Fibroblast of peridontal ligament (primary cell): ENCODE results near the gene CREG1.

Experiments
- DNase-seq: peaks from one replicate; pipeline ENCODE4 v3.0.0-alpha.2; 2010; ENCODE audit errors: extremely low read depth

CREG1 gene

DNA sequence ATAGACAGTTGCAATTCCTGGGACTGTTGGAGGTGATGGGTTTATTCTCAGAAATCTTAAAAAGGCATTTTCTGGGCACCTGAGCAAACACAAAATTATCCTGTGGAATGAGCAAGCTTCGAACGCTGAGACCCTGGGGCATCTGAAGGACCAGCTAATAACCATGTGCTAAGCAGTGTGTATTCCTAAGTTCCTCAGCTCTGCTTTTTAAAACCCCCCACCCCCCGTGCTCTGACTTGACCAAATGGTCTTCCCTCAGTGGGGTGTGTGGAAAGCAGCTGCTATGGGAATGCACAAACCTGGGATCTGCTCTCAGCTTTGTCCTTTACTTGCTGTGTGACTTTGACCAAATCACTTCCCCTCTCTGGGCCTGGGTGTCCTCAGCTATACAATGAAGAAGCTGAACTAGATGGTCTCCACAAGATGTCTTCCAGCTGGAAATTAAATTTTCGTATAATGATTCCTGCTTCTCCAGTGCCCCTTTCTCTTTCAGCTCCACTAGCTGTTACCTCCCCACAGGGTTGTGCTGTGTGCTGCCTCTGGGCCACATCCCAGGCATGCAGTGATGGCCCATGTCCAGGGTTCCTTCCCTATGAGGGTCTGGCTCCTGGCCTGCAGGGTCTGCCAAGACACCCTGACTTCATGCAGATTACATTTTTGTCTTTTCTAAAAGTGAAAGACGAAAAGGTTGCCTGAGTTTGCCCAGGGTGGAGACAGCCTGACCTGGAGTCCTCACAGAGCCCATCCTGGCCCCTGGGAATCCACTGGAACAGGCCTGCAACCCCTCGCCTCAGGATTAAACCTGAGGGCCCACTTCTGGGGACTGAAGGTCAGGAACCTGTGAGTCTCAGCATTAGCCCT lies 20.4 kb downstream of the CREG1 start:
- DNase-seq, result no peak

DNA sequence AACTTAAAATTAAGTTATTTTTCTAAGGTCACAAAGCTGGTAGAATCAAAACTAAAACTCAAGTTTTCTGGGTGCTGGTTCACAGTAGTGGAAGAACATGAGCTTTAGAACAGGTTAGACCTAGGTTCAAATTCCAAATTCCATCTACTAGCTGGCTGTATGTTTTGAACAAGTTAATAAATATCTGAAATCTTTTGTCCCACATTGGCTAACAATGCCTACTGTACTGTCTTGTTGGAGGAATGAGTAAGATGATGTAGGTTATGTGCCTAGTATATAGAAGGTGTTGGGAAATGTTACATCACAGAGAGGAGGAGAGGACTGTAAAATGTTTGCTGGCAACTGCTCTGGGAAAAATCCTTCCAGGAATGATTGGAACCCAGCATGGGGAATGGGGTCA lies 21.2 kb downstream of the CREG1 start:
- no peak for DNase-seq

DNA sequence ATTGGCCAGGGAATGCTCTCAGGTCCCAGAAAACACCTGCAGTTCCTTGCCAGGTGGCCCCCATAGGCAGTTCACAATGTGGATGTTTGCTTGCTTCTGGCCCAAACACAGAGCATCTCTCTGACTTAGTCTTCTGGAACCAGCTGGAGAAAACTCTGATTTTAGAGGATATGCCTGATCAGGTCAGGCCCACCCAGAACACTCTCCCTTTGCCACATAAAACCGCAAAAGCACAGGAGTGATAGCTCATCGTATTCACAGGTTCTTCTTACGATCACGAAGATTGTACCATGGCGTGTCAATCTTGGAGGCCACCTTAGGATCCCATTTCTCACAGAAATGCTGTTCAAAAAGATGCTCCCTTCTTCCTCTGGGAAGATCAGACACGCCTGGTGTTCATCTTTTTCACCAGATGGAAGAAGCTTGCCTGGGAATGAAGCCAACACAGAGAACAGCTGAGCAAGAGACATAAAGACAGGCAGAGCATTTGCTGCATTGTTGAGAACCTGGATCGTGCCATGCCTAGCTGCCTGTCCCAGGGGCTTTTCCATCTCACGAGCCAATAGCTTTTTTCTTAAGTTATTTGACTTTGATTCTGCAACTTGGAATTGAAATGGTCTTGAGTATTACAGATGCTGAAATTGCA lies 23.6 kb downstream of the CREG1 start:
- peak; percentile 23 for DNase-seq

DNA sequence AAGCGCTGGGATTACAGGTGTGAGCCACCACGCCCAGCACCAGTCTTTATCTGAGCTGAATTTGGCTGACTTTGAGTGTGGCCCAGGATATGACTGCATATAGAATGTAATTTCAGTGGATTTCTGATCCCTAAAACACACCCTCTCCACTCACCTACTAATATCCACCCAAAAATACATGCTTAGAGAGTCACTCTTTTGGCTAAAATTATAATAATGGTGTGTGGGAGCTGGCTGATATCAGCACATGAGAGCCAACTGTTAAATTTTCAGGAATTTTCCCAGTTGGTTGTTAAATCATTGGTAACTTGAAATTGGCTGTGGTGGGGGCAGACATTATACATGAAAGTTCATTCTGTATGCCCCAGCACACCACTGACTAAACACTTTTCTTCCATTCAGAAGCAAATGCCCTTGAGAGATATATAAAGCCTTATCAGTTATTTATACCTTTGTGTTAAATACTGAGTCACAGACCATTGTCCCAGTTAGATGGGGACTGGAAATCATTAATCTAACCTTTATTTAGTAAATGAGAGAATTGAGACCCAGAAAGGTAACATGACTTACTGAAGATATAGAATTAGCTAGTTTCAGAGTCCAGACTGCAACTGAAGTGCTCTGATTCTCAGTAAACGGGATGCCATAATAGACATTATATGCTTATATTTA lies 25.4 kb downstream of the CREG1 start:
- no peak for DNase-seq

DNA sequence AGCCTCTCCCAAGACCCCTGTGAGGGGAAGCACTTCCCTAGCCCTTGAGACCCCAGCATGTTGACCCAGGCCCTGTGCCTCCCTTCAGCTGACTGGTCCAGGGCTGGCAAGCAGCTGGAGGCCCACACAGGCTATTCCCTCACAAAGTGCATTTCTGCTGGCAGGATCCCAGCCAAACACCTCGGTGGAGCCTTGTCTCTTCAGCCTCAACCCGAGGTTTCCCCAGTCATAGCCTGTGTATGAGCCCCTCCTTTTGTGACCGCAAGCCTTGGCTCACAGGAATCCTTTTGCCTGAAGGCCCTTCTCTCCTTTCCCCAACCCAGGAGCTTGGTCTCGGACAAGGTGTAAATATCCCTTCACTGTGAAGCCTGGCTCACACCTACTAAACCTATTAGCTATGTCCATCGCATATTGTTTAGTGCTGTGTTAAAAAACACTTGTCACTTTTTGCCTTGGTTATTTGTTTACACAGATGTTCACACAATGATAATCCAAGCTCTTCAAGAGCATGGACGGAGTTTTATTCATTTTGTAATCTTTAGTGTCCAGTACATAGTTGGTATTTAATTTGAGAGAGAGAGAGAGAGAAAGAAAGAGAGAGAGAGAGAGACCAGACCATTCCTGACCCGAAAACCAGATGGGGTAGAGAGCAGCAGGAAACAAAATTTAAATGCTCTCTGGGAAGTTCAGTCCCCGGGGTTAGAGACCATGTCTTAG lies 26.7 kb downstream of the CREG1 start:
- no peak for DNase-seq

DNA sequence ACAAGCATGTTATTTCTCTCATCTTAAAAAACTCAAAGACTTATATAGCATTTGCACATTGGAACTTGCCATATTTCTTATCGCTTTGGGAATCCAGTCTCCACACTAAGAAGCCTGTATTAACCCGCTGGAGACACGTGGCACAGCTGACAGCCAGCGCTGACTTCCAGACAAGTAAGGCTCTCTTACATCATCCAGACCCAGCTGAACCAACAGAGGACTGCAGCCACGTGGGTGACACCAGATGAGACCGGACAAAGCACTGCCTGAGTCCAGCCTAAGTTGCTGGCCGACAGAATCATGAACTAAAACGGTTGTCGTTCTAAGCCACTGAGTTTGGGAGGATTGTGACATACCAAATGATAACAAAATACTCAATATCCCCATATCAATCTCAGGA lies 28.9 kb downstream of the CREG1 start:
- no peak for DNase-seq

DNA sequence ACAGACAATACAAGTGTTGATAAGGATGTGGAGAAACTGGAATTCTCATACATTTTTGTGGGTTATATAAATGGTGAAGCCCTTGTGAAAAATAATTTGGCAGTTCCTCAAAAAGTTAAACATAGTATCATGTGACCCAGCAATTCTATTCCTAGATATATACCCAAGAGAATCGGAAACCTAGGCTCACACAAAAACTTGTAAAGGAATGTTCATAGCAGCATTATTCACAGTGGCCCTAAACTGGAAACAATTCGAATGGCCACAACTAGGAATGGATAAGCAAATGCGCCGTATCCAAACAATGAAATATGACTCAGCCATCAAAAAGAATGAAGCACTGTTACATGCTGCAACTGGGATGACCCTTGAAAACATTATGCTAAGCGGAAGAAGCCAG lies 31.3 kb downstream of the CREG1 start:
- DNase-seq, result no peak

DNA sequence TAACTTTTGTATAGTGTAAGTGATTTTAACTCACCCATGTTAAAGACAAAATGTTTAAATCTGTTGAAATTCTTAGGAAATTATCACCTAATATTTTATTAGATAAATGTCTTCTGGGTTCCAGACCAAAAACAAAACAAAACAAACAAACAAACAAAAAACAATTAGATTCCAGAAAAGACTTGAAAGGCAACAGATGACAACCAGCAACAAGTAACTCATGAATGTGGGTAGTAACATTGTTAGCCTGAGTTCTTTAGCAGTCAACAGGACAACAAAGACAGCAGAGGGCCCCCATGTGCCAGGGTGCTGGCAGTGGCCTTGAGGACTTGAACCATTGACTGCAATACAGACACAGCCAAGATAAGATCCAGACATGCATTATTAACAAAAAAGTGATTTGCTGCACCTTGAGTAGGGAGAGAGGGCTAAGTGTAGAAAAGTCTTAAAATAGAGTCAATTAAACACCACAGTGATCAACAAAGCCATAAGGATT lies 32.8 kb downstream of the CREG1 start:
- DNase-seq, result no peak

DNA sequence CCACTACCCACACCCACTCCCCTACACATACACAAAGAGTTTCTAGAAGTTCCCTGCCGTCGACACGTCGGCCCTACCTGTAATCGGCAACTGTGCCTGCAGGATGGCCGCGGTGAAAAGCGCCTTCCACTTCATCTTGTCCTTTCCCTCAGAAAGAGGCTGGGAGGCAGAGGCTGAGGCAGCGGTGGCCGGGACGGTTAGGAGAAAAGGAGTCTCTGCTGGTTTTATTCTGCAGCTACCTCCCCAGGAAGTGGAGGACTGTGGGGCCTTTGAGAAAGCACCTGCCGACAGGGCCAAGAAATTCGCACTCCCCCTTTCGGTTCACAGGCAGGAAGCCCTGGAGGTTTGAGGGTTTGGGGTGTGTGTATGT lies 35.2 kb downstream of the CREG1 start, which contains the start of gene CD247:
Gene CD247, minus strand, starts transcription at position 199 of the 370 bp plus-strand sequence. Its CDS starts 64 bp downstream, at position 135.
- DNase-seq, result no peak

DNA sequence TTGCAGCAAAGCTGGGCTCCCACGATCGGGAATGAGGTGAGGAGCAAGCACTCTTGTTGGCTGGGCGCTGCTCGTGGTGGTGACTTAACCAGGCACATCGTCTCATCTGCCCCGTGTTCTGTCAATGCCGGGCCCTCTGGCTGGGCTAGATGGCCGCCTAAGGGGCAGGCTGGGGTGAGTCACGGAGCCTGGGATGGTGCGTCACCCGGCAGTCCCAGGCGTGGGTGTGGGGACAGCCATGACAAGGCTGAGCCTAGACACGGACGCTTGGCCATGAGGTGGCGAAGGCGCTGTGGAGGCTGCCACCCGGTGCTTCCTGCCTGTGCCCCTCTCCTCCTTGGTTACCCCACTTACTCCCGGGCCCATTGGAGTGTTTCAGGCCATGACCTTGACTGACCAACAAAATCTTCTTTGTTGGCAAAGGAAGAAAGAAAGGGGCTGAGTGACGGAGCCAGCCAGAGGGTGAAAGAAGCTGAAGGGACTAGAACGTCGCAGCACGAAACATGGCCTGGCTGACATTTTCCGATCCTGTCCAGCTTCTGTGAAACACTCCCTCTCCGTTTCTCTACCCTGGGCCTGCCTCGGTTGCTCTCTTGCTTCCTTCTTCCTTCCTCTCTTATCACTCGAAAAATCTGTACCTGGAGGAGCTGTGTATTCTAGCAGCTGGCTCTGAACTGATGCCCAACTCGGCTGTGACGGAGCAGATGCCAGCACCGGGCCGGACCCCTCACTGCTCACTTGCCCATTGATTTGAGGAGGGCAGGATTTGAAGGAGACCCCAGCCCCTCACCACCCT lies 35.8 kb downstream of the CREG1 start:
- DNase-seq, result no peak

DNA sequence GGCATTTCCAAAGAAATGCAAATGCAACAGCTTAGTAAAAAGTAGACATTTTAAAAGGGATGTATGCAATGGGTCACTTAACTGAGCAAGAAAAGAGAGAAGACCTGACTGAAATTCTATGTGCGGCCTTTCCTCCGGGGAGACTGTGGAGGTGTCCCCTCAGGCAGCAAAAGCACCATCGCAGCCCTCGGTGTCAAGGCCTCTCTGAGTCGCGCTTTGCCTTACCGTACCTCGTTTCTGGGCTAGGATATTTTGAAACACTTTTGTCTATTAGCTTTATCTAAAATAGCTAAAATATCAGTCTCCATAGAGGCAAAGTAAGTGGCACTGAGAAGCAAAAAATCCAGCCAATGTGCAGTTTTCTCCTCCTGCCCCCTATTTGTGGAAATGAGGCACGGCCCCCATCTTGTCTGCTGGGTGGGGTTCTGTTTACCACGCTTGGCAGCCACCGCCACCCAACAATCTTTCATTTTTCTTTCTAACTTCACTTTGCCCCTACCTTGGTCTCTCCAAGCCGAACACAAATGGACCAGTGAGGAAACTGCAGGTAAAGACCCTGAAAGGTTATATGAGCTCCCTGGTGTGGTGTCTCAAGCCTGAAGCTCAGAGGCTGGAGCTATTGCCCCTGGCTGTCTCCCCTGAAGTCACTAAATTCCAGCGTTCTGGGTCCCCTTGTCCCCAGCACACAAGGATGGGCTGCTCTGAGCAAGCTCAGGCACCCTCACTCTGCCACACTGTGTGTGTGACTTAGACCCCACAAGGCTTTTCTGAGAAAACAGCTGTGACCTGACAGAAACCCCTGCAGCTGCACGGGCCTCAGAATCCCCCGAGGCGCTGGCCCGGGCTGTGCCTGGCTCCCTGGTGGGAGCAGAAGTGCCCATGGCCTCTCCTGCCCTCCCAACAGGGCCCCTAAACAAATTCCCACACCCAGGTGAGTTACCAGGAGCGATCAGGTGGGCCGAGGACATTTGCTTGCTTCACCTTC lies 36.9 kb downstream of the CREG1 start:
- no peak for DNase-seq

DNA sequence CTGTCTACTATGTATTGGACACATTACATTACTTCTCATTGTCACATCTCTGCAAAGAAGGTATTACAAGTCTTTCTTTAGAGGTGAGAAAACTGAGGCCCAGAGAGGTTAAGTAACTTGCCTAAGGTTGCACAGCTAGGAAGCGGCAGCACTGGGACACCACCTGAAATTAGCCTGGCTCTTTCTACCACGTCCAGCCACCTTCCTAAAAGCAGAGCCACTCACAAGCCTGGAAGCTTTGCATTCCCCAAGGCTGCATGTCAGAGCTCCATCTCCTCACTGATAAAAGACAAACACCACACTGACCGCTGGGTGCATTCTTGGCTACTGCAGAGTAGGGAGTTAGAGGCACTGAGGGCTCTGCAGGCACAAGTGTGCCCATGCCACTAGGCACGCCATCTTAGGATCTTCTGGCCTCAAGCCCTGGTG lies 37.7 kb downstream of the CREG1 start:
- DNase-seq, result no peak

DNA sequence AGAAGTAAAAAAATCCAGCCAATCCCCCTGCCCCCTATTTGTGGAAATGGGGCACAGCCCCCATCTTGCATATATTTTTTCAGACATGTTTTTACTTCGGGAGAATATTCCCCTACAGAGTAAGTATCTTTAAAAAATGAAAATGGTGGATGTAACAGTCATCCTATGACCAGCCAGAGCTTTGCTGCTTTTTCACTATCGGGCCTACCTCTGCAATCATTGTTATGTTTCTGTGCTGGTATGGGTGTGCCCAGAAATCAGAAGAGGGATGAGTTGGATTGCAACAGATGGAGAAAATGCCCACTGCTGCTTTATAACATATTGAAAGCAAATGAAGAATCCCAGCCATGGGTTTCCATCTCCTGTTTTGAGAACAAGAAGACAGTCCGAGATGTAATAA lies 38.1 kb downstream of the CREG1 start:
- DNase-seq, result no peak

DNA sequence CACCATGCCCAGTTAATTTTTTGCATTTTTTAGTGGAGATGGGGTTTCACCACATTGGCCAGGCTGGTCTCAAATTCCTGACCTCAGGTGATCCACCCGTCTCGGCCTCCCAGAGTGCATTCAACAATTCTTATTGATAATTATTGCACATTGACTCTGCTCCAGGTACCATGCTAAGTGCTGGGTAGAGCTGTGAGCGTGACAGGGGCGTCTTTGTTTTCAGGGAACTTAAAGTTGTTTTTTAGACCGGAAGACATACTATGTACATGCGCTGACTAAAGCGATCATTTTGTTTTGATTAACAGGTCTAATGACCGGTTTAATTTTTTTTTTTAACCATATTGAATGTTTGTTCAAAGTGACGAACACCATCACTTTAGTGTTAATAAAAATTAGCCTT lies 39.3 kb downstream of the CREG1 start:
- no peak for DNase-seq

DNA sequence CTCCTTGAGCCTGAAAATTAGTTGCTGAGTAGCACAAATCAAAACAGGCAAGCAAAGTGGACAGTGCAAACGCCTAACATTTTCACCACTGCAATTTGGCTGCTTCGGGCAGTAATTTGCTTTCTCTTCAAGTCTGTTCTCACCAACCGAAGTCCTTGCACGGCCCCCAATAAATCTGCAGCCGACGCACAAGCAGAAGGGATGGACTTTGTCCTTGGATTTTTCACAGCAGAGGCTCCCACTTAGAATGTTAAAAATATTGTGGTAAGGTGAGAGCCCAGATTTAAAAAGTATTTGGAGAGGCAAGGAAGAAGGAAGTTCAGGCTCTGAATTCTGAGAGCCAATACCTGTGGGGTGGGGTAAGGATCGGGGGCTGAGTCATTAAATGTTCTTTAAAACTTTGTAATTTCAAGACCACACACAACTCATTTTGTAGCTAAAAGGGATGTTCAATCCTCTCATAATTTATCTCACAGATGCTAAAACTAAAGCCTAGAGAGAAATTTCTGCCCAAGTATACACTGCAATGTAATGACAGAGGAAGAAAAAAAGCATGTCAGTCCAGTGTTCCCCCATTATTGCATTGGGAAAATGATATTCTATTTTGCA lies 41.4 kb downstream of the CREG1 start:
- DNase-seq, result no peak

DNA sequence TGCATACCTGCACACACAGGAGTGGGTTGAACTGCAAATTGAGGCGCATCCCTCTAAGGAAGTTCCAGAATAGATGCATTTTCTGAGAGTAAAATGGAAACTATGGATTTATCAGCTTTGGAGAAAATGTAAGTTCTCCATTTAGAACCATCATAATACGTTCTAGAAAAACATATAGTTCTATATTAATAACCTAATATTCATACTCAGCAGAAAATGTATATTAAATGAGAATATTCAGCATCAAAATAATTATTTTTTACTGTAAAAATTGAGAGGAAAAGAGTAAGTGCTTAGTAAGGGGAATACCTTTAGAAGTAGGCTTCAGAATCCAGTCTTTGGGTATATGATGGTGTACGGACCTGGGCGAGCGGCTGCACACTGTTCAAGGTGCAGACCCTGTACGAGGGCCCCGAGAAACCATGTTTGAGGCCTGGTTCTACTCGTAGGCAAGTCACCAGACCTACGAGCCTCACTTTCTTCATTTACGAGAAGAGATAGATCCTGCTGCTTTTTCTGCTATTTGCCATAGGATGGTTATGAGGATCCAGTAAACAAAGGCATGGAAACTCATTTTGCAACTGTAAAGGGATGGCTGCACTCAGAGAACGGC lies 42.1 kb downstream of the CREG1 start:
- DNase-seq, result no peak

DNA sequence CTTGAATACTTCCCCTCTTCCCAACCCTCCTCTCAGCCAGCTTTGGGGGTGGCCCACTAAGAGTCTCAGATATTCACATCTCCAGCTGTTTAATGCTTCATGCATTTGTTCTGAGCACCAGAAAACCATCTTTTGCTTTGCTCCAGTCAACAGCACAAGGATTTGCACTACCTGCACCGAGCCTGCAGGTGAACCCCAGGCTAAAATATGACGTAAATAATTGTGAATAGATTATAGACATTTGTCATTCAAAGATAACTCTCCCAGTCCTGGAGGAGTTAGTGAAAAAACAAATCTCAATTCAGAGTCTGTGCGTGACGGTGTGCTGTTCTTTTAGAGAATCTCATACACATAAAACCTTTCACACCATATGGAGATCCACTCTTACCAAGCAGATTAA lies 42.7 kb downstream of the CREG1 start:
- no peak for DNase-seq

DNA sequence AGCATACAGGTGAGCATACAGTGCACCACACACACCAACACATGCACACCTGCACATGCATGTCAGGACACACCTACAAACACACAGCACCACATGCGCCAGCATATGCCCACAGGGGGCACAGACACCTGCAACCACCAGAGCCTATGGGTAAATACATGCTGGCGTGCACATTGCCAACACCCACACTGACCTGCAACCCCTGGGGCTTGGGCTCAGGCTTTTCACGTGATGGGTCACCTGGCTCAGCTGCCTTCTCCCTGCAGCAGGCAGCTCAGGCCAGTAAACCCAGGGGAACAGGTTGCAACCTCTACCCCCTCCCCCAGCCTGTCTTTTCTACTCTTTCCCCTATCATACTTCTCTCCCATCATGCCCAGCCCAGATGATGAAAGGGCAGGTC lies 43.3 kb downstream of the CREG1 start:
- DNase-seq, result no peak

DNA sequence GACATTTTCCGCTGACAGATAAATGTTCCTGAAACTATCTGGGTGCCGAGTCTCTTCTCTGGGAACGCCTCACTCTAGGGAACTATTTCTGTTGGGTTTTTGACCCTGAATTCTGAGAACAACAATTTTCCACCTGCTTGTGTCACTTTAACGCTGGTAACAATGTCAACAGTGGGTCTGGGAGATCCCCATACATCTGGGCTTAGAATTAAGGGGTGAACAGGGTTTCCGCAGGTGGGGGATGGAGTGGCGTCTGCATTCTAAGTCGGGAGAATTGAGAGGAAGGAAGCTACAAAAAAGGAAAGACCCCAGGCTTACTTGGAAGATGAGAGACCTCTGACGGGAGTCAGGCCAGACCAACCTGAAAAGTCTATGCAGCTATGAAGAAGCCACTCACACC lies 44.0 kb downstream of the CREG1 start:
- DNase-seq, result no peak
